ENCODE measurements around the gene TMEM89. TPM values are rescaled to one million over a fixed set of nuclear protein-coding genes. Genes with fewer than 3 reads are reported as not detected.

Gene TMEM89
- total RNA-seq, 1 experiment from 2014 or later, result 0.74 TPM

GRCh38 chr3:48625600-48625999, 4.0 kb upstream of the TMEM89 start:
- no peak for TF ChIP-seq CTCF (conservative IDR thresholded peaks at IDR 0.05)
- Histone ChIP-seq H4K5ac (ENCODE audit: insufficient read length, low read depth, low read length) (no peak overlapping the region), H3K27ac (ENCODE audit: insufficient read length, low read depth, low read length) (no peak overlapping the region), H3K4me2 (ENCODE audit: insufficient read depth, insufficient read length, low read length) (no peak overlapping the region), H4K91ac (ENCODE audit: insufficient read length, low read depth, low read length) (no peak overlapping the region), H2BK5ac (ENCODE audit: insufficient read length, low read length) (no peak overlapping the region), H3K79me2 (ENCODE audit: insufficient read depth, low read length) (no peaks in the 10 kb centered on the region), H3K23ac (ENCODE audit: insufficient read length, low read depth, low read length) (no peak overlapping the region), H2BK20ac (ENCODE audit: low read depth, low read length, poor library complexity, severe bottlenecking) (no peak overlapping the region), H3K79me1 (ENCODE audit: insufficient read depth, low read depth, low read length, poor library complexity, severe bottlenecking) (no peaks in the 10 kb centered on the region), H3K4me1 (ENCODE audit: insufficient read depth, low read length) (no peaks in the 10 kb centered on the region; the same call in 1 of the 2 replicates), H2BK12ac (ENCODE audit: insufficient read length, low read depth, low read length) (no peak overlapping the region), H2BK15ac (ENCODE audit: low read depth, low read length) (no peak overlapping the region), H3K27me3 (ENCODE audit: insufficient read depth, low read length) (no peaks in the 10 kb centered on the region), H3K9ac (ENCODE audit: extremely low read depth, insufficient read length, low read length) (no peak overlapping the region), H2AK5ac (ENCODE audit: insufficient read length, low read length) (no peak overlapping the region), H4K8ac (replicated peaks; ENCODE audit: insufficient read length, low read depth, low read length) (no peak overlapping the region), H3K14ac (ENCODE audit: insufficient read depth, low read length) (no peak overlapping the region), H2AFZ (ENCODE audit: low read length) (no peak overlapping the region), H4K20me1 (ENCODE audit: control insufficient read depth, insufficient read depth, insufficient read length) (no peaks in the 10 kb centered on the region), H3T11ph (ENCODE audit: low read length) (no peak overlapping the region), H3K18ac (ENCODE audit: insufficient read length, low read depth, low read length) (no peak overlapping the region), H3K56ac (ENCODE audit: insufficient read length, low read depth, low read length) (no peak overlapping the region), H3K4ac (ENCODE audit: low read depth, low read length) (no peak overlapping the region), H3K9me3 (ENCODE audit: control insufficient read depth, low read depth, low read length) (no peaks in the 10 kb centered on the region), H3K23me2 (ENCODE audit: insufficient read length, low read depth, low read length, poor library complexity, severe bottlenecking) (no peaks in the 10 kb centered on the region), H2BK120ac (ENCODE audit: low read depth, low read length, poor library complexity, severe bottlenecking) (no peak overlapping the region)
- H3K27me3 Mint-ChIP-seq (ENCODE audit: low read depth), result peaks cover 1% of the 10 kb centered on the region; the same call in 1 of the 2 replicates
- no peak for DNase-seq
- no CpG with 5 or more reads among the region's 6 CpGs for WGBS (ENCODE audit: extremely low coverage, insufficient read length, low lambda C conversion rate)
- no peaks in the 10 kb centered on the region for H3K9me3 Mint-ChIP-seq
- no peak overlapping the region for H3K27ac Mint-ChIP-seq
- peaks cover 45 to 64% (median 63%) of the 10 kb centered on the region in 3 experiments for H3K36me3 Mint-ChIP-seq (ENCODE audit: insufficient read depth in 1 of 3, low read depth in 3 of 3)
- H3K4me3 Mint-ChIP-seq, result no peak overlapping the region
- H3K4me1 Mint-ChIP-seq, result peaks cover 5 to 9% of the 10 kb centered on the region in 2 experiments

All from H9 (cell line).